Measurements from ENCODE around the gene LRRC2.
"Not testable (repeated sequence)": the region's sequence is repeated elsewhere in the genome, so short reads cannot be mapped to it uniquely, and the experiment has no call there.

Gene LRRC2

DNA sequence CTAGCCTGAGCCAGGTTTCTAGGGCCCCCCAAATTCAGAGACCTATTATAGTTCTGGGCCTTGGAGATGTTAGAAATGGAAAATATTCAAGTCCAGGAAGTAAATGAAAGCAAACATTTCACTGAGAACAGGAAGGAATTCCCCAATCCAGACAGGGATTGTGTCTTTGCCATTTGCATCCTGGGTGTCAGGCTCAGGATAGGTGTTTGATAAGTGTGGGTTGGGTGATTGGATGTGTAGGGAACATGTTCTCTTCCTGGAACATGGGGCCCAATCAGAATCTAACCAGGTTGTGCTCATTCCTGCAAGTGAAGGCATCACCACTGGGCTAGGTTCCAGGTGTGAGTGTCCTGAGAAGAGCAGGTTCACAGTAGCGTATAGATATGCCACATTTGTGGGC is 14.6 kb upstream of the LRRC2 start:
- DNase-seq (ENCODE audit: low spot score): no peak

DNA sequence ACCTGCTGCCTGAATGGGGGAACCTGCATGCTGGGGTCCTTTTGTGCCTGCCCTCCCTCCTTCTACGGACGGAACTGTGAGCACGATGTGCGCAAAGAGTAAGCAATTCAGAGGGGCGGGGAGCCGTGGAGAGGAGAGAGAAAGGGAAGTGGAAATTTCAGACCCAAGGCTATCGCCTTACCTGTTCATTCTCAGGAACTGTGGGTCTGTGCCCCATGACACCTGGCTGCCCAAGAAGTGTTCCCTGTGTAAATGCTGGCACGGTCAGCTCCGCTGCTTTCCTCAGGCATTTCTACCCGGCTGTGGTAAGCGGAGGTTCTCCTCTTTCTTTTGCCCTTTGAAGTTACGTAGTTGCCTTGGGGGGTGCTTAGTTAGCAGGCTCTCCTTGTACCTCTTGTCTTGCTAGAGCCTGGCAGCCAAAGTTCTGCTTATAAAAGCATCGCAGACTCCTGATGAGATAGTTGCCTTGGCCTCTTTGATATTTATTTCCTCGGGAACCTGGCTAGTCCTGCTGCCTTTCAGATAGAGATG is 13.7 kb upstream of the LRRC2 start:
- no peak for DNase-seq (ENCODE audit: low spot score)

DNA sequence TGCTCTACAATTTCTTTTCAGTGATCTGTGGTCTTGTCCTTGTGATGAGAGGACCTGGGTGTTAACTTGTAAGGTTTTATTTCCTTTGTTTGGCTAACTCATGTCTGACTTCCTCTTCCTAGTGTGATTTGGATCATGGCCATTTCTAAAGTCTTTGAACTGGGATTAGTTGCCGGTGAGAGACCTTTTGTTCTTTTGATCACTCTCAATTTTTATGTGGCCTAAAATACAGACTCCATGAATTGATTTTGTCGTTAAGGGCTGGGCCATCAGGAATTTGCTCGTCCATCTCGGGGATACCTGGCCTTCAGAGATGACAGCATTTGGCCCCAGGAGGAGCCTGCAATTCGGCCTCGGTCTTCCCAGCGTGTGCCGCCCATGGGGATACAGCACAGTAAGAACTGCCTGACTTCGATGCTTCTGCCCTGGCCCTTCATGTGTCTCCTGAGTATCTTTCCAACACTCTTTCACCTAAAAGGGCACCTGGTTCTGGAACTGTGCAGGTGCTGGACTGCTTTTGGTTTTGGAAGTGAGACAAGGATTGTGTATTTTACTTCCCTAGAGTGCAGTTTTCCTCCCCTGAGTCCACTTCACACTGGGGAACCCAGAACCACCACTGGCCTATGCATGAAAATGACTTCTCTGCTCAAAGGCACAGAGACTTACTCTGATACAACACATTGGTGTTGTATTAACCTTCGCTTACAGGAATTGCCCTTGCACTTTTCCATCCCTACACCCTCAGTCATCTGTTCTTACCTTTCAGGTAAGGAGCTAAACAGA is 13.1 kb upstream of the LRRC2 start:
- no peak for DNase-seq (ENCODE audit: low spot score)

DNA sequence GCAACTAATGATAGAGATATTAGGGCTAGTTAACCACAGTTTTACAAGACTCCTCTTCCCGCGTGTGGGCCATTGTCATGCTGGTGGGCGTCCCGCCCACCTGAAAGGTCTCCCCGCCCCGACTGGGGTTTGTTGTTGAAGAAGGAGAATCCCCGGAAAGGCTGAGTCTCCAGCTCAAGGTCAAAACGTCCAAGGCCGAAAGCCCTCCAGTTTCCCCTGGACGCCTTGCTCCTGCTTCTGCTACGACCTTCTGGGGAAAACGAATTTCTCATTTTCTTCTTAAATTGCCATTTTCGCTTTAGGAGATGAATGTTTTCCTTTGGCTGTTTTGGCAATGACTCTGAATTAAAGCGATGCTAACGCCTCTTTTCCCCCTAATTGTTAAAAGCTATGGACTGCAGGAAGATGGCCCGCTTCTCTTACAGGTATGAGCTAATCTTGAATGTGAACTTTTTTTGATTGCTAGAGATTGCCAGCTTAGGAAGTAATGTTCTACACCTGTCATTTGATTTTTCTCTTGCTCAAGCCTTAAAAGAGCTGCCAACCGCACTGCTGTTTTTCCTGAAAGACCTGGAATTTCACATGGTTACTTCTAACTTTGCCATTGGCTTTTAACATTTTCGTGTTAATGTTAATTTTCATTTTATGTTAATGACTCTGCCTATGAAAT is 11.6 kb upstream of the LRRC2 start:
- not testable (repeated sequence) for DNase-seq (ENCODE audit: low spot score)

DNA sequence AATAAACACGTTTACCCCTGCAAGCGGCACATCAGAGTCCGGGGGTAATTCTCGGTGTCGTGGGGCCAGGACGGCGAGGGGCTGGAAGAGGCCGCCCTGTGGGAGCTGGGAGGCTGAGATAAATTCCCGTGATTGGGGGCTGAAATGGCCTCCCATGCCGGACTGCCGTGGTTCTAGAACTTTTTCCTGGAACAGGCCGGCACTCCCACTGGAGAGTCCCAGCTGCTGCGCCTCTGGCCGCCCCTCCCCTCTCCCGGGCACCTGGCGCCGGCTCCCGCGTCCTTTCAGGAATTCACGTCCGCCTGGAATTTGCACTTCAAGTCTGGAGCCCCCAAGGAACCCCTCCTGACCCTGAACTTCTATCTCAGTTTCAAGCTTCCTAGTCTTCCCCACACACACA is 10.8 kb upstream of the LRRC2 start:
- DNase-seq (ENCODE audit: low spot score): no peak

DNA sequence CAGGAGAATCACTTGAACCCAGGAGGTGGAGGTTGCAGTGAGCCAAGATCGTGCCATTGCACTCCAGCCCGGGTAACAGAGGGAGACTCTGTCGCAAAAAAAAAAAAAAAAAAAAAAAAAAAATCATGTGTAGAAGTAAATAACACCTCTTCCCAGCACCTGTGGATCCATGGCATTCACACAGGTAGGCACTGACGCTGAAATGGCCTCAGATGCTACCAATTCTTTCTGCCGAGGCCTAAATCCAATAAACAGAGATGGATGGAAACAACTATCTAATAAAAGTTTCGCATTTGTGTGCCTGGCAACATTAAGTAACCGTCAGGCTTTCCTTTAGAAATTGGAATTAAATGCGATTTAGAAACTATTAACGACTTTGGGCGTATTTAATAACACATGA is 10.3 kb upstream of the LRRC2 start:
- DNase-seq (ENCODE audit: low spot score): no peak

- DNase-seq (ENCODE audit: low spot score): no peak
Measured at GRCh38 chr3:46575577-46576222, 9.6 kb upstream of the LRRC2 start.

DNA sequence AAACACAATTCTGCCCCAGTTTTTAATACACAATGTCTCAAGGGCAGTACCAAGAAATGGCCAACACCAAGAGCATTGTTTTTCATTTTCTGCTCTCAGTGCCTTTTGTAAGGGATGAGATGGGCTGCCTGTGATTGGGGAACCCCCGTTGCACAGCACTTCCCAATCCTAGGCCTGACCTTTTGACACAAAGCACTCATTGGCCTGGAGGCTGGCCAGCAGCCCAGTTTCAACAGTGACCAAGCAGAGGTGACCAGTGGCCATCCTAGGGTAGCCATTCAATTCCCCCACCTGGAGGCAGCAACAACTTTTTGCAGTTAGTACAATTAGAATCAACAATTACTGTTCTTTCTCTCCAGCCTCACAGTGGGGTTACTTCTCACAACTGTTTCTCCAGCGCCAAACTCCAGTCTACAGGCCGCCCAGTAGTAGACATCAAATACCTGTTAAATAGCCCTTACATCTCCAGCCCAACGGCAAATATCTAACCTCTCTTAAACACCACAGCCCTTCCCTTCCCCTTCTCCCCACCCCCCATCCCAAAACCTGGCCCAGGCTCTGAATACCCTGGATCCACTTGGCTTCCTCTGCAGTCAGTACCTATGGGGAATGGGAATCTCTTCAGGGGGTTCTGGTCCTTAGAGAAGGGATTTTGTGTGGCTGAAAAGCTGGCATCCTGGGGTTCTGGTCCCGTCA is 8.9 kb upstream of the LRRC2 start:
- no peak for DNase-seq (ENCODE audit: low spot score)

DNA sequence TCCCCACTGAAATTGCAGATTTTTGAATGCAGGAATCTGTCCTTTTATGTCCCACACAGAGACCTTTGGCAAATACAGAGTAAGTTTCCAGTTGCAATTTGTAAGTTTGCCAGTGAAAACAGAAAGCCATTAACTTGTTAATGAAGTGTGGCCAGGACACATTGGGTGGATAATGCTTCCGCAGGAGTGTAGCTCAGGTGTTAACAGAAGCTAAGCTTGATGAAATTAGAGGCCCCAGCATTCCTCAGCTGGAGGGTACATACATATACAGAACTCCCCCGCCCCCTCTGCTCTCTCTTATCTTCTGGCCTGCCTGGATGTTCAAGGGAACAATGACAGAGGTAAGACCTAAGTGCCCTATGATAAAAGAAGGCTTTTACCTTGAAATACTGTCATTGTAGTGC is 8.1 kb upstream of the LRRC2 start:
- DNase-seq (ENCODE audit: low spot score): no peak

GRCh38 chr3:46573701-46574100 is 7.6 kb upstream of the LRRC2 start:
- no peak for DNase-seq (ENCODE audit: low spot score)

DNA sequence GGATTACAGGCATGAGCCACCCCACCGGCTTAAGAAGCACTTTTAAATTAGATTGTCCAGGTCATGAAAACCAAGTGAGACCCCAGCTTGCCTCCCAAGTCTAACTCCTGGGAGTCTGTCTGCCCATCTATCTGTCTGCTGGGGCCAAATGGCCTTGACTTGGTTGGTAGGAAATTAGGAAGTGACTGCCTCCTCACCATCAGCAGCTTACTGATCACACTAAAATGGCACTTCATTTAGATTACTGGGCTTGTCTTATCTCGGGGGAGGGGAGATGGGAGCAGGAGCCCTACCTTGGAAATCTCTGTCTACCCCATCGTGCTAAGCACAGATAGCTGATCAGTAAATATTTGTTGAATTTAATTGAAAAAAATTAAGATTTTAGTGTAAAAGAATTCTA is 5.6 kb upstream of the LRRC2 start:
- no peak for DNase-seq (ENCODE audit: low spot score)

GRCh38 chr3:46565607-46566039 is 479 bp downstream of the LRRC2 start:
- no peak for DNase-seq (ENCODE audit: low spot score)

GRCh38 chr3:46565077-46565476 is 1.0 kb downstream of the LRRC2 start:
- no peak for DNase-seq (ENCODE audit: low spot score)

GRCh38 chr3:46564190-46565021 is 1.7 kb downstream of the LRRC2 start:
- DNase-seq (ENCODE audit: low spot score): peak; percentile 34

DNA sequence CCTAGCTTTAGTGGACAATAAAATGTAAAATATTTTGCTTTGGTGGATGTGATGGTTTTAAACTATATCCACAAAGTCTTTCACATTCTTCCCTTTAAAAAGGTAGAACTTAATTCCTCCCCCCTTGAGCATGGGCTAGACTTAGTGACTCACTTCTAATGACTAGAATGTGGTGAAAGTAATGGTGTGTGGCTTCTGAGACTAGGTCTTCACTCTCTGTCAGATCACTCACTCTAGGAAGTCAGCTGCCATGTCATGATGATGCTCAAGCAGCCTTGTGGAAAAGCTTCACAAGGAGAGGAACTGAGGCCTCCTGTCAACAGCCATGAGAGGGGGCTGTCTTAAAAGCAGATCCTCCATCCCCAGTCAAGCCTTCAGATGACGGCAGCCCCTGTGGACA is 4.2 kb downstream of the LRRC2 start:
- peak; percentile 75 for DNase-seq (ENCODE audit: low spot score)

DNA sequence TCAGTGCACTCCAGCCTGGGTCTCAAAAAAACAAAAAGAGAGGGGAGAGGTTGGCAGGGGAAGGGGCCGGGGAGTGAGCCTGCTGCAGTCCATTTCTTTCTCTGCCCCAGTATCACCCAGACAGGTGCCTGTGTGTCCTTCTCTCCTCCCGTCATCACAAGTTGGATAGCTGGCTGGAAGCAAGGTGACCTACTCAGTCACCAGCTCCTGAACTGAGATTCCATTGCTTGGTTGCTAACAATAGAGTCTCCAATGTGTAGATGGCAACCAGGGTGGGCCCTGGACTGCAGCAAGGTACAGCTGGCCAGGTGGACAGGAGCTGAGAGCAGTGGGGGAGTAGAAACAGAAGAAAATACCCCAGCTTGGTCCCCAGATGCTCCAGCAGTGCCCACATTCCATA is 4.6 kb downstream of the LRRC2 start:
- DNase-seq (ENCODE audit: low spot score): no peak

GRCh38 chr3:46559091-46559704 is 6.9 kb downstream of the LRRC2 start:
- DNase-seq (ENCODE audit: low spot score): no peak

DNA sequence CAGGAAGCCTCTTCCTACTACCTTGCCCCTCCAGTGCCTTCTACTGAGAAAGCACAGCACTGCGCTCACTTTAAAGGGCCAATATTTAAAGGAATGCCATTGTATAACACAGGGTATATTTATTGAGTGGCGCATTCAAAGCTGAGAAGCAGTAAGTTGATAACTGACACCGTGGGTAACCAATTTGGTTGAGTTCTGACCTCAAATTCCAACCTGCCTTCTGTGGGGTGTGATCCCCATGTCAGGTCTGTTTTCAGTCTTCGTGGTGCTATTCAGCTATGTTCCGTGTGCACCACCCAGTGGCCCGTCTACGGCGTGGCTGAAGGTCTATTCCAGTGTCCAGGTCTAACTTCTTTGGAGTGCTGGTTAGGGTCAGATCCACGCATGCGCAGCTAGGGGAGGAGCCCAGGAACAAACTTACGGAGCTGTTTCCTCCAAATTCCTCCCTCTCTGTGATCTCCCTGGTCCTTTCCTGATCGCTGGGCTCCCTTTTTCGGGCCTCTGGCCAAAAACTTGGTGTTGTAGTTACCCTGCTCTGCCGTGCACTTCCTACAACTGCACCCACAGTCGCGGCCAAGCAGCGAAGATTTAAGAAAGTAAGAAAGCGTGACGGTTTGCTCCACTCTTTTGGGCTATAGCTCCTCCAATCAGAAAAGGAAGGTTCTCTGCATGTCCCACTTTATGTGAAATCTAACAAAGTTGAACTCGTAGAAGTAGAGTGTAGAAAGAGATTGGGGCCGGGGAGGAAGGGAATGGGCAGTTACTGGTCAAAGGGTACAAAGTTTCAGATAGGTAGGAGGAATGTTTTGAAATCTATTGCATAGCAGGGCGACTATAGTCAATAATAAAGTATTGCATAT is 7.7 kb downstream of the LRRC2 start:
- DNase-seq (ENCODE audit: low spot score): peak; percentile 94

GRCh38 chr3:46557814-46558183 is 8.3 kb downstream of the LRRC2 start:
- no peak for DNase-seq (ENCODE audit: low spot score)

DNA sequence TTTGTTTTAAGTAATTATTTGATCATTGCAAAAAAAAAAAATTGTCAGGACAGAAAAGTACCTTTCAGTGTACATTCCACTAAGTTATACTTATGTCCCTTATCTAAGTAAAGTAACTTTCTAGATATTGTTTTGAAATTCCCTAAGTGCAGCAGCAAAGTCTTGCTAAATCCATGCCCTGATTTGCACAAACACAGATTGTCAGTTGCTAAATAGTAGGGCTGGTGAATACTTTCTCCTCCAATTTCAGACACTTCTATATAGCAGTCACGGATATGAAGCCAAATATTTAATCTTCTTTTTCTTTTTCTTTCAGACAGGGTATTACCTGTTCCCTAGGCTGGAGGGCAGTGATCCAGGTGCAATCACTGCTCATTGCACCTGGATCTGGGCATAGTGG is 12.9 kb downstream of the LRRC2 start:
- DNase-seq (ENCODE audit: low spot score): no peak
